Activated T-helper 9 cell treated with anti-CD3 and anti-CD28 coated beads, Interleukin-2, amount 50 U/mL, for 16 hours (primary cell): ENCODE results near the gene ZDHHC24.

ENCODE experiments used
- DNase-seq: peaks from one replicate; pipeline ENCODE4 v3.0.0-alpha.2; 2020; ENCODE audit warnings: low read depth

Gene ZDHHC24

GRCh38 chr11:66494935-66495334, 50.9 kb downstream of the ZDHHC24 start:
- no peak for DNase-seq

DNA sequence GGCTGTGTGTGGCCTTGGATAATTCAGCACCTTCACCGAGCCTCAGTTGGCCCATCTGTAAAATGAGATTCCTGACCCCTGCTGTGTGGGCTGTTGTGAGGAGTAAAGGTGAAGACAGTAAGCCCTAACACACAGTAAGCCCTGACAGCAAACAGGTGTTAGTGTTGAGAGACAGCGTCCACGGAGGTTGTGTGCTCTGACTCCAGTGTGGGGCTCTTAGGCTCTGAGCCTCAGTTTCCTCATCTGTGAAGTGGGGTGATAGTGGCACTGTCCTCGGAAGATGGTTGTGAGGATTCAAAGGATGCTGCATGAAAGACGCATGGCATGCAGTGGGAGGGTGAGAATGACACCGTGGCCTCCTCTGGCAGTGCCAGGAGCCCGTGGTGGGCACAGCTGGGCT, 51.4 kb downstream of the ZDHHC24 start:
- DNase-seq: no peak

- no peak for DNase-seq
These were observed 52.7 kb downstream of the ZDHHC24 start for GRCh38 chr11:66493130-66493529.

DNA sequence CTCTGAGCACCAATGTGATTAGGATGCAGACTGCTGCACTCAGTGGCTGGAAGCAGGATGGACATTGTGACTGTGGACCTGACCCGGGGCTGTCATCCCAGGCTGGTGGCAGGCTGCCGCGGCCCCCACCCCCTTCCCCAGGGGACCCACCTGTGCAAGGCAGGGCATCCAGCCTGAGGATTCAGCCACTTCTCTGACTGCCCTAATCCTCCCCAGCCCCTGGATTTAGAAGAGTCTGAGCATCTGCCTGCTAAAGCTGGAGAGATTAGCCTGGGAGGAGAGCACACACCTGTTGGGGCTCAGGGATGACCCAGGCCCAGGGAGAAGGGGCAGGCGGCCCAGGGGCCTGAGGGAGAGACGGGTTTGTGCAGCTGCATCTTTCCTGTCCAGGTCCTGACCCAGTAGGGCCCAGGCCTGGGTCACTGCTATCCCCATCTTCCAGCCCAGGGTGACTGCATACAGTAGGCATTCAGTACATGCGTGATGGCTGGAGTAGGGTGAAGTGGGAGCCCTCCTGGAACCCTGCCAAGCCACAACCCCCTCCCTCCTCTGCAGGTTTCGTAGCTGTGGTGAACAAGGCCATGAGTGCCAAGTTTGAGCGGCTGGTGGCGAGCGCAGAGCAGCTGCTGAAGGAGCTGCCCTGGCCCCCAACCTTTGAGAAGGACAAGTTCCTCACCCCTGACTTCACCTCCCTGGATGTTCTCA, 53.5 kb downstream of the ZDHHC24 start:
- no peak for DNase-seq

DNA sequence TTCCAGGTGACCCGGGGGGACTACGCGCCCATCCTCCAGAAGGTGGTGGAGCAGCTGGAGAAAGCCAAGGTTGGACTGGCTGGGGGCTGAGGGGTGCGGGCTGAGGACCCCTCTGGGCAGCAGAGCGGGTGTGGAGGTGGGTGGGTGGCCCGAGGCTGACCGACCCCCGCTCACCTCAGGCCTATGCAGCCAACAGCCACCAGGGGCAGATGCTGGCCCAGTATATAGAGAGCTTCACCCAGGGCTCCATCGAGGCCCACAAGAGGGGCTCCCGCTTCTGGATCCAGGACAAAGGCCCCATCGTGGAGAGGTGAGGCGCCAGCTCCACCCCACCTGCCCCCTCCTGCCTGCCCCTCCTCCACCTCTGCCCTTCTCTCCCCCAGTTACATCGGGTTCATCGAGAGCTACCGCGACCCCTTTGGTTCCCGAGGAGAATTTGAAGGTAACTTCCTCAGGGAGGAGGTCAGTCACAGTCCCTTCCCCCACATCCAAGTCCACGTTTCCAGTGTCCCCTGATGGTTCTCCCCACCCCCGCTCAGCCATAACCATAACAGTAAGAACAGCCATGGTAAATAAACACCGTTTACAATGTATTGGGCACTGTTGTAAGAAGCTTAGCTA, 54.4 kb downstream of the ZDHHC24 start:
- no peak for DNase-seq

GRCh38 chr11:66489636-66490035, 56.2 kb downstream of the ZDHHC24 start:
- no peak for DNase-seq

GRCh38 chr11:66488957-66489356, 56.9 kb downstream of the ZDHHC24 start:
- no peak for DNase-seq

DNA sequence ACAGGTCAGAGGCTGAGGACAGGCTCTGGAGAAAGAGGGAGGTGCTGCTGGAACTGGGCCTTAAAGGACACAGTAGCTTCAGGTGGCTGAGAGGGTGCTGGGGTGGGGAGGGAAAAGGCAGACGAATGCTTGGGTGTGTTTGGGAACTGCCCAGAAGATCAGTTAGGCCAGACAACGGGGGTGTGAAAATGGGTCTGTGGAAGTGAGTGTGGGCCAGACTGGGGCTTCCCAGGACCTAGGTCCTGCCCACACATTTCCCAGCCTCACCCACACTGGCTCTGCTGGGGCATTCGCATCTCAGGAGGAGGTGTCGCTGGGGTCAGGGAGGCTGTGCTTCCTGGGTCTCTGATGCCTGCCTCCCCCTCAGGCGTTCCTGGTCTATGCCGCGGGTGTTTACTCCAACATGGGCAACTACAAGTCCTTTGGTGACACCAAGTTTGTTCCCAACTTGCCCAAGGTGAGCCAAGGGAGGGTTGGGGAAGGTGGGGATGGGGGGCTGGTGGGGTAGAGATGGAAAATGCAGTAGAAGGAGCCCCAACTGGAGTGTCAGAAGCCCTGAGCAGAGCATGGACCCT, 61.0 kb downstream of the ZDHHC24 start:
- DNase-seq: no peak

GRCh38 chr11:66480117-66480938, 65.5 kb downstream of the ZDHHC24 start, which contains the start of gene DPP3:
Gene DPP3, plus strand, starts transcription at chr11:66480434. Its CDS starts 1,767 bp downstream, at chr11:66482201.
- peak; percentile 93 for DNase-seq

GRCh38 chr11:66479394-66480116, 66.3 kb downstream of the ZDHHC24 start:
- no peak for DNase-seq

DNA sequence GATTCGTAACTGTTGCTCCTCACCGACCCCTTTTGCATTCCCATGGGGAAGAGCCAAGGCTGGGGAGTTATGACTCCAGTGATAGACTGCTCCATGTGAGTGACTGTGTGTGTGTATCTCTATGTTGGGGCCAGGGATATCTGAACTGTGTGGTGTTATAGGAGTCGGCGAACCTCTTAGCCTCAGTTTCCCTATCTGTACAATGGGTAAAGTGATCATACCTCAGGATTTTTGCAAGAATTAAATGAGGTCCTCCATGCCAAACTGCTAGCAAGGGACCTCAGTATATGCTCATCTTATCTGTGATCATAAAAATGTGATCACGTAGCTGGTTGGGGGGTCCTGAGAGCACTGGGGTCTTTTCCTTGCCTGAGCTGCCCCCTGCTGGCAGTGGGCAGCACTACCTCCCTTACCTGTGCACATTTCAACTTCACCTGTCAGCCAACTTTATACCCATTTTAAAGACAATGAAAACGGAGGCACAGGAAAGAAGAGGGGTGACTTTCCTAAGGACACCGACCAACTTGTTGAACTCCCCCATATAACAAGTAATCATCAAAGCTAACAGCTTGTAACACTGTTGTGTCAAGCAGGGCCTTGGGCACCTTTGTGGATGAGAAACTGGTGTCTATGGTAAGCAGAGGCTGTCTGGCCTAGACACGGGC, 67.0 kb downstream of the ZDHHC24 start:
- DNase-seq: no peak

DNA sequence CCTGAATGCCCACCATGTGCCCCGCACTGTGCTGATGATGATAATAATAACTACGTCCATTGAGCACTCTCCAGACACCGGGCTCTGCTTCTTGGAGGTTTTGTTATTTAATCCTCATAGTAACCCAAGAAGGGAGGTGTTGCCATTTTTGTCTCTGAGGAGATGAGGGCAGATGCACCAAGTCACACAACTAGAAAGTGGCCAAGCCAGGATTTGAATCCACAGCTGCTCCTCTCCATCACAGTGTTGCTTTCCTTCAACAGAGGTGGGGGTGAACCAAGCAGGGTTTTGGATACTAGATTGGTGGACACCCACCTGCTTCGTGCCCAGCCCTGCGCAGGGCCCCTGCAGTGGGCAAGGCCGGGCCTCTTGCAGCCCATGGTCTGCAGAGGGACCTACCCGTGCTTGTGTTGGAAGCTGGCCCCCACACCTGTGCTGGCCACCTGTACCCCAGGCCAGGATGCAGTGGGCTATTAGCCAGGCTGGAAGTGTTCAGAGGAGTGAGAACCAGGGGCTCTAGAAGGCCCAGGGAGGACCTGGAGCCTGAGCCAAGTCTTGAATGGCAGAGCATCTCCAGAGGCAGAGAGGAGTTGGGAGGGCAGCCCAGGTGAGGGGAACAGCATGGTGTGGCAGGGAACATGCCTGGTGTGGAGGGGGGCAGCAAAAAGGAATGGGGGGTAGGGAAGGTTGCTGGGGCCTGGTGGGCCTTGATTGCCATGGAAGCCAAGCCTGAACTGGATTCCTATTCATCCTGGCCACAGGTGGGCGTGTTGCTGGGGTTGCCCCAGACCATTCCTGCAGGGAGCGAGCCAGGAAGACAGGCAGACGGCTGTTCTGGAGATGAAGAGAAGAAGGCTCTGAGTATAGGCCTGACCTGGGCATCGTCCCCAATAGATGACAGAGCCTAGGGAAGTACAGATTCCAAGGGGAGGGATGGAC, 68.3 kb downstream of the ZDHHC24 start:
- DNase-seq: no peak

DNA sequence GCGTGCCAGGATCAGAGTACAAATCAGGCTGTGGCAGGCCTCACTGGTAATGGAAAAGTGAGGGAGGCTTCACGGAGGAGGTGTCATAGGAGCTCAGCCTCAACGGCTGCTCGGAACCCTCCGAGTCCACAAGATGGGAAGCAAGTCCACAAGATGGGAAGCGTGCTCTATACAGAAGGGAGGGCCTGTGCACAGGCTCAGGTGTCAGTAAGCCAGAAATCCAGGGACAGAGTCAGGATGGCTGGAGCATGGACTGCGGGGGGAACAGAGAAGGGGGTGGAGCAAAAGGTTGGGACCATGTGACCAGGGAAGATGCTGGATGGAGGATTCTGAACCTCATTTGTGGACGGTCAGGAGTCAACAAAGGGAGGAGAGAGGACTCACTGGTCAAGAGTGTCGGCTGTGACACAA, 69.0 kb downstream of the ZDHHC24 start:
- DNase-seq: no peak

DNA sequence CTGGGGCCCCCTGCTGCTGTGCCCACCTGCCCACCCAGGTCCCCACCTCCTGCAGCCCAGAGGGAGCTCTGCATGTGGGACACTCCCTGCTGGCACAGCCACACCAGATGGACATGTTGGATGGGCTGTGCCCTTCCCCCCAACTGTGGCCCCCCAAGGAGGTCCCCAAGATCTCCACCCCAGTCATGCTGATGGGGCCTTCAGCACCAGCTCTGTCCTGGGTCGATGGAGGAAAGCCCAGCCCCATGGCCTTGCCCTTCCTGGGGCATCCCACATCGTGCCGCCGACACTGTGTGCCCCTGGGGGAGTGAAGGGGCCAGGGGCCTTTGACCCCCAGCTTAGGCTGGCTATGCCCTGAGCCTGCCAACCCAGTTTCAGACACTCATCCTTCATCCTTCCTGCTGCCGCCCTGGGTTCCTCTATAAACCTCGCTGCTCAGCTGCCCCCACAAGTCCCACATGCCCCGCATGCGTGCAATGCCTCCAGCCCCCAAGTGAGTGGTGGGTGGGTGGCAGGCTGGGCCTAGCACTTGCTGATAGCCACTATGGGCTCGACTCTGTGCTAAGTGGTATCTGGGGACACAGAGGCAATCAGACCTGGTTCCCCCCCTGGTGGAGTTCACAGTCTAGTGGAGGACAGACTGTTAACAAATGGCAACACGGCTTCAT, 69.5 kb downstream of the ZDHHC24 start:
- DNase-seq: no peak

DNA sequence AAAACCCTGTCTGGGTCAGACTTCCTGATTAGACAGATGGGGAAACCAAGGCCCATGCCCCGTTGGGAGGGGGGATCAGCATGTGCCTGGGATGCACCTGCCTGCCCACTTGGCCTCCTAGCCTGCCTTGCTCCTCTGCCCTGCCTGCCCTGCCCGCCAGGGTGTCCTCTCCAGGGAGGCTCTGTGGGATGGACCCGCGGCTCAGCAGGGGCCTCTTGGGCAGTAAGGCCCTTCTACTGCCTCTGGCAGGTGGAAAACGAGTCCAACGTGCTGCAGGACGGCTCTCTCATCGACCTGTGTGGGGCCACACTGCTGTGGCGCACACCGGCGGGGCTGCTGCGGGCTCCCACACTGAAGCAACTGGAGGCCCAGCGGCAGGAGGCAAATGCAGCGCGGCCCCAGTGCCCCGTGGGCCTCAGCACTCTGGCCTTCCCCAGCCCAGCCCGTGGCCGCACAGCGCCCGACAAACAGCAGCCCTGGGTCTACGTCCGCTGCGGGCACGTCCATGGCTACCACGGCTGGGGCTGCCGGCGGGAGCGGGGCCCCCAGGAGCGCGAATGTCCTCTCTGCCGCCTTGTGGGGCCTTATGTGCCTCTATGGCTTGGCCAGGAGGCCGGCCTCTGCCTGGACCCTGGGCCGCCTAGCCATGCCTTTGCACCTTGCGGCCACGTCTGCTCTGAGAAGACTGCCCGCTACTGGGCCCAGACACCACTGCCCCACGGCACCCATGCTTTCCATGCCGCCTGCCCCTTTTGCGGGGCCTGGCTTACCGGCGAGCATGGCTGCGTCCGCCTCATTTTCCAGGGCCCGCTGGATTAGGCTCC, 70.3 kb downstream of the ZDHHC24 start:
- DNase-seq: no peak

DNA sequence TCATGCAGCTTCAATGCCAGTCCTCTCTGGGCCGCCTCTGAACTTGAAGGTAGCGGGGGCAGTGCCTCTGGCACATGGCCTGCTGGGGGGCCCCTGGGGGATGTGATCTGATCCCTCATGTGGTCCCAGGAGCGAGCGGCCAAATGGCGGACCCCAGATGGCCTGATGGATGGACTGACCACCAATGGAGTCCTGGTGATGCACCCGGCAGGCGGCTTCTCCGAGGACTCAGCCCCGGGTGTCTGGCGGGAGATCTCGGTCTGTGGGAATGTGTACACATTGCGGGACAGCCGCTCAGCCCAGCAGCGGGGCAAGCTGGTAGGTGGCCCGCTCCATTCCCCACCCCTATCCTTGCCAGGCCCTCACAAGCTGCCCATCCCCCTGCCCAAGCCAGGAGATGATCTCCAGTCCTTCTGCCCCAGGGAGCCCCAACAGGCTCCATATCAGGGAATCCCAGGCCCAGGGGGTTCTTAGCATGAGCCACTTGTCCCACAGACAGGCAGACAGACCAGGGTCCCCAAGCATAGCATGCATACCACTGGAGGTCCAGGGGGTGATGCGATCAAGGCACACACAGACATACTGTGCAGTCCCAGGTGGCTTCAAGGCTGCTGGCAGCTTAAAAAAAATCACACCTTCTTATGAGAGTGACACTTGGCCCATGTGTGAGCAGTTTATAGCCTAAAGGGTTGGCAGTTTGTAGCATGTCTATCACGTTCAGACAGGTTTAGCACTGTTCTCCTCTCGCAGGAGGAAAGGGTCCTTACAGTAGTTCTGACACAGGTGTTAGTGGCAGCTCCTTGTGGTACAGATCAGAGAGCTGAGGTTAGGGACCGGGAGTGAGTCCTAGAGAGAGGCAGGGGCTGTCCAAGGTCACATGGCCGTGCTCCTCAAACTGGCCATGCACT, 72.0 kb downstream of the ZDHHC24 start:
- DNase-seq: no peak

- no peak for DNase-seq
These were observed 72.7 kb downstream of the ZDHHC24 start for GRCh38 chr11:66473167-66473566.

DNA sequence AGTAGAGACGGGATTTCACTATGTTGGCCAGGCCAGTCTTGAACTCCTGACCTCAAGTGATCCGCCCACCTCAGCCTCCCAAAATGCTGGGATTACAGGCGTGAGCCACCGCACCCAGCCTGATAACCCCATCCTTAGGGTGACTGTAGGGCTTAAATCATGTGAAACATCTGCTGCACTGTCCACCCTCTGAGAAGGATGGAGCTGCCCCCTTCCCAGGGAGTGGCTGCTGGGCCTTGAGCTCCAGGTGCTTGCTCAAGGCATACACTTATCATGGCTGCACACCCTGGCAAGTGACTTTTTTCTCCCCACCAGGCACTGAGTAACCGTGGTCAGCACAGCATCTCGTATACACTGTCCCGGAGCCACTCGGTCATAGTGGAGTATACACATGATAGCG, 73.8 kb downstream of the ZDHHC24 start:
- no peak for DNase-seq
